ENCODE data around the gene TREX2. TPM values are rescaled to one million over a fixed set of nuclear protein-coding genes. Genes with fewer than 3 reads are reported as not detected.
"Not testable (repeated sequence)": the region's sequence is repeated elsewhere in the genome, so short reads cannot be mapped to it uniquely, and the experiment has no call there.

The TREX2 gene
- total RNA-seq, 1 experiment from 2014 or later: not detected

GRCh38 chrX:153408871-153409351, 36.9 kb downstream of the TREX2 start:
- DNase-seq (ENCODE audit: low read depth): no peak

DNA sequence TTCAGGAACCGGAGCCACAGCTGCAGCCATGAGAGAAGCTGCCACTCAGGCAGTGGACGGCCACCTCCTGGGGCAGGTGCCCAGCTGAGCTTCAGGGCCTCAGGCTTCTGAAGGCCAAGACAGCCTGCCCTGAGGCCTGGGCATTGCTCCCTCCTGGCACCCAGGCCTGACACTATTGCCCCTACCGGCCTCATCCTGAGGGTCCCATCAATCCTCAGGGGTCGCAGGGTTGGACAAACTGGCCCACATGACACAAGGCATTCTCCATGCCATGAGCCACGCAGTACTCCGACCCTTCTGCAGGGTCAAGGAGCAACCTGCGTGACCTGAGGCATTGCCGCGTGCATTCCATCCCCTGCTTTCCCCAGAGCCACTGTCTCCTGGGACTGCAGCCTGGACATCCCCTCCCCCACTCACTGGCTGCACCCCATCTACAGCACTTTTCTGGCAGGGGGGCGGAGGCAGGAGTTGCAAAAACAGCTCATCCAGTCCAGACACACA, 37.6 kb downstream of the TREX2 start:
- DNase-seq (ENCODE audit: low read depth): no peak

GRCh38 chrX:153407736-153408135, 38.1 kb downstream of the TREX2 start:
- DNase-seq (ENCODE audit: low read depth): no peak

- DNase-seq (ENCODE audit: low read depth): no peak
Measured at GRCh38 chrX:153406903-153407302, 39.0 kb downstream of the TREX2 start.

GRCh38 chrX:153406011-153406410, 39.8 kb downstream of the TREX2 start:
- DNase-seq (ENCODE audit: low read depth): no peak

DNA sequence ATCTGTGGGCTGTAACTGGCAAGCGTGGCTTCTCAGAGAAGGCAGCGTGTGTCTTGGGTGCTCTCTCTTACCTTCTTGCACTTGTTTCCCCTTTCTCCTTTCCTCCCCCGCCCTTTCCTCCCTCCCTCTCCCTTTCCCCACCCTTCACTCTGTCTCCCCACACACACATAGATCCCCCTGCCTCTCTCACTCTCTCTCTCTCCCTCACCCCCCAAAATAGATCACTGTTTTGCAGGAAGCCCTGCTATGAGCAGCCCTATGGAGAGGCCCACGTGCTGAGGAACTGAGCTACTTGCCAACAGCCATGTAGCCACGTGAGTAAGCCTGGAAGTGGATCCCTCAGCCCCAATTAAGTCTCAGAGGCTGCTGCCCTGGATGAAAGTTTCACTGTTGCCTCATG, 40.4 kb downstream of the TREX2 start:
- no peak for DNase-seq (ENCODE audit: low read depth)

- not testable (repeated sequence) for DNase-seq (ENCODE audit: low read depth)
Measured at GRCh38 chrX:153404333-153404732, 41.5 kb downstream of the TREX2 start.

DNA sequence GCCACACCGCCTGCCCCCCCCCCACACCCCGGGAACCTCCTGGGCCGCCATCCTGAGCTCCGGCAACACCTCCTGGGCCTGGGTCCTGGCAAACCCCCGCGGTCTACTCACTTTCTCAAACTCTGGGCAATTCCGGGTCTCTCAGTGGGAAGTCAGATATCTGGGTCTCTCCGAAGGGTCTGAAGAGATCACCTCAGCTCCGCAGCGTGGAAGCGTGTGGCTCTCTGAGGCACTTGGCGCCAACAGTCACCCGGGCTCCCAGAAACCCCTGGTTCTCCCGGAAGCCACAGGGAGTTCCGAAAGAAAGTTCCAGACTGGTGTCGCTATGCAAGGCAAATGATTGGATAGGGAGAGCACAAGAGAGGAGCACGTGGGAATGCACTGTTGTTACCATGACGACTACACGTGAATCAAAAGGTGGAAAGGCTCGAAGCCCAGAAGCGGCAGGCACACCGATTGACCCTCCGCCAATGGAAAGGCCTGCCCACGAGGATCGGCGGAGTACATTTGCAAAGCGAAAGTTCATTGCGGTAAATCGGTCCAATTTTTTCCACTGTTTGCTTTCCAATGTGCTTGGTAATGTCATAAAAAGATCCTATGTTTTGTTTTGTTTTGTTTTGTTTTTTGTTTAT, 44.6 kb downstream of the TREX2 start, which contains the start of gene PNMA6E:
Gene PNMA6E, minus strand, starts transcription at position 218 of the 632 bp plus-strand sequence. CDS start 2,501 bp downstream, outside the sequence.
- DNase-seq (ENCODE audit: low read depth): no peak

DNA sequence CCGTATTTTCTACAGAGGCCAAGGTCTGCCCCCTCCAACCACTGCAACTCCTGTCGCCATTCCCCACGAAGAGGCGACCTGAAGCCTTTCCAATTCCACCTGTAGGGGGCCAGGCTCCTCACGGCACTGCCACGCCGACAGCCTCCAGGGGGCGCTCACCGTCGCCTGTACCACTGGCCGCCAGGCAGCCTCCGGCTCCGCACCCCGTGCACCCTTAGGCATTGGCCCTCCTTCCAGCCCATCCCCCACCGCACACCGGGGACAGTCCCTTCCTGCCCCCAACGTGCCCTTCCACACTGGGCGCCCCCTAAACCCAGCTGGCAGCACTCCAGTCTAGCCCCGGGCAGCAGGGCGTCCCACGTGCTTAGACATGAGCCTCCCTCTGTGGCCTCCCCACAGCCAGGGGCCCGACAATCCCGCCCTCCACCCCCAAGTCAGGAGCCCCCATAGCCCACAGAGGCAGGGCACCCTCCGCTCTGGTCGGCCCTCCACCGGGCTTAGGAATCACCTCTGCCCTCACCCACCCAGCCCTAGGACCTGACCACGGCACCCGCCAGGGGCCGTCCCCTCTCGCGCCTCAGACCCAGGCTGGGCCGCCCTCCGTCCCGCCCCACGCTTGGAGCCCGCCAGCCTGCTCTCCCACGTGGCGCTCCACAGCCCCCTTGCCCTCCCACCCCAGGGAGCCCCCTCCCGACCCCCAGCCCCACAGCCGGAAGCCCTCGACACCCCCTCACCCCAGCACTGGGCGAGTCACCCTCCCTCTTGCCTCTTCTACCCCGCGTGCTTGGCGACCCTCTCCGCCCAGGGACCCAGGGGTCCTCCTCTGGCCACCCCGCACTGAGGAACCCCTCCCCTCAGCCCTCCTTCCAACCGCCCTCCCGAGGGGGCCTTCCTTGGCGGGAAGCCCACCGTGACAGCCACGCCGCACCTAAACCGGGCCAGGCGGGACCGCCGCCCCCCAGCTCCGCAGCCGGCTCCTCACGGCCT, 45.4 kb downstream of the TREX2 start:
- no peak for DNase-seq (ENCODE audit: low read depth)

GRCh38 chrX:153398275-153398960, 47.4 kb downstream of the TREX2 start:
- no peak for DNase-seq (ENCODE audit: low read depth)

DNA sequence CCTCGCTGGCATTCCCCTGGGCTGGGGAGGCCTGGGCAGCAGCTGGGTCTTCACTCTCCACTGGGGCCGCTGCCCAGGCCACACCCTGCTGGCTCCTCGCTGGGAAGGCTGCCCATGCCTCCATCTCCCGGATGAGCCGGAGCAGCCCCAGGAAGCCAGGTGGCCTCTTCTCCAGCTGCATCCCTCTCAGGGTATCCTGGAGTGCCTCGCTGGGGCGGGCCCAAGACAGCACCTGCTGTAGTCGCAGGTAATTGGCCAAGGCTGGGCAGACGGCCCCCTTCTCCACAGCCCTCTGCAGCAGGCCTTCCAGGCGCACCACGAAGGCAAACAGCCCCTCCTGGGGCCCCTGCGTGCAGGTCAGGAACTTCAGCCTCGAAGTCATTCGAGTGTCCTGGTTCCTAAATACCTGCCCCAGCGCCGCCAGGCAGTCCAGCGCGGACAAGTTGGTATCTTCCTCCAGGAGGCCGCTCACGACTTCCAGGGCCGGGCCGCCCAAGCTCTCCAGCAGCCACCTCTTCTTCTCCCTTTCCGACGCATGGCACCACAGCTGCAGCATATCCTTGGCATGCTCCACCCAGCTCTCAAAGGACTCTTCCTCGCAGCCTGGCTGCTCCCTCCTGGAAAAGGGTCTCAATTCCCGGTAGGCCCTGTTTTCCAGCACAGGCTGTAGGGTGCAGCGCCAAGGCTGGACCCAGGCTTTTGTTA, 48.4 kb downstream of the TREX2 start:
- no peak for DNase-seq (ENCODE audit: low read depth)

- DNase-seq (ENCODE audit: low read depth): no peak
Measured at GRCh38 chrX:153396320-153397195, 49.3 kb downstream of the TREX2 start.

DNA sequence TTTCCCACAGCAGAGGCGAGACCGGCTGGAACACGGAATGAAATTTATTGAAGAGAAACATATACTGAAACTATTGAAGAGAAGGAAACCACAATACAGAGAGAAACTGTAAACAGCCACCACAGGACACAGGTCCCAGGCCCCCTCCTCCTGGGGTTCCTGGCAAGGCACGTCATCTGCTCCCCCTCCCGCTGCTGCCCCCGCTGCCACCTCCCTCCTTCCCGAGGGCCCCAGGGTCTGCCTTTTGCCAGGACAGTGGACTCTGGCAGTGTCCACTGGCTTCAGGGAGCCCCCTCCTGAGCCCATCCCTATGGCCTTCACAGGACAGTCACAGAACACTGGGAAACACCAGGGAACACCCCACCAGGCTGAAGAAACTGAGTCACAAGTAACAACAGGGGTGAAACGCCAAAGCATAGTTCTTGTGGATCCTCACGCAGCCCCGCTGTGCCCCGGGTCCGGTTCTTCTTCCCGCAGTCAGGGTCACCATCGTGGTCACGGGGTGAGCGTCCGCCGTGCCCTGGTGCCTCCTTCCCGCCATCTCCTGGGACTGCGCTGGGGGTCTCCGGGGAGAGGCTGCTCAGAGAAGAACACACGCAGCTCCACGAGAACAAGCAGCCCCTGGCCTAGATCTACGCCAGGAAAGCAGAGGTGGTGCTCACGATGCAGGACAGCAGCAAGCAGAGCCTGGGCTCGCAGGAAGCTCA, 50.1 kb downstream of the TREX2 start:
- no peak for DNase-seq (ENCODE audit: low read depth)

GRCh38 chrX:153394612-153395011, 51.2 kb downstream of the TREX2 start:
- no peak for DNase-seq (ENCODE audit: low read depth)

Other genes starting within 250 kb of the TREX2 start
- gene PNMA6F, start 124.3 kb downstream of the TREX2 start, total RNA-seq (2014; rRNA removed; shearing (Covaris generic)): not detected in 2 replicates
- 1.8 and 2.1 TPM in 2 replicates for gene ZNF275, start 111.9 kb downstream of the TREX2 start, total RNA-seq (2014; rRNA removed; shearing (Covaris generic))
- not detected in 2 replicates for gene PNMA6E, start 44.7 kb downstream of the TREX2 start, total RNA-seq (2014; rRNA removed; shearing (Covaris generic))
- not detected in 2 replicates for gene ZFP92, start 34.6 kb downstream of the TREX2 start, total RNA-seq (2014; rRNA removed; shearing (Covaris generic))
- 21.3 and 29.6 TPM in 2 replicates for gene HAUS7, start 24.5 kb upstream of the TREX2 start, total RNA-seq (2014; rRNA removed; shearing (Covaris generic))
- gene BGN, start 48.9 kb upstream of the TREX2 start, total RNA-seq (2014; rRNA removed; shearing (Covaris generic)): 6.6 and 6.8 TPM in 2 replicates
- gene ATP2B3, start 71.6 kb upstream of the TREX2 start, total RNA-seq (2014; rRNA removed; shearing (Covaris generic)): not detected in 2 replicates
- 27.2 and 28.1 TPM in 2 replicates for gene CCNQ, start 153.1 kb upstream of the TREX2 start, total RNA-seq (2014; rRNA removed; shearing (Covaris generic))
- 0.20 TPM in 1 of 2 replicates, not detected in the other for gene DUSP9, start 201.1 kb upstream of the TREX2 start, total RNA-seq (2014; rRNA removed; shearing (Covaris generic))
- gene PNCK, start 227.8 kb upstream of the TREX2 start, total RNA-seq (2014; rRNA removed; shearing (Covaris generic)): not detected in 2 replicates
- gene SLC6A8, start 241.9 kb upstream of the TREX2 start, total RNA-seq (2014; rRNA removed; shearing (Covaris generic)): 4.7 and 5.2 TPM in 2 replicates

All from RPMI7951 (cell line).